ENCODE data around the gene PRODH.
A peak's percentile ranks its signal among the peaks of the same experiment; 100 is the strongest.
"Not testable (repeated sequence)": the region's sequence is repeated elsewhere in the genome, so short reads cannot be mapped to it uniquely, and the experiment has no call there.

- peak; percentile 66 for TF ChIP-seq CTCF (IDR thresholded peaks at IDR 0.05)
- TF ChIP-seq GABPA (IDR thresholded peaks at IDR 0.05; ENCODE audit: low read depth); ZBTB33 (IDR thresholded peaks at IDR 0.05; ENCODE audit: borderline replicate concordance, low read depth); TAF1 (IDR thresholded peaks at IDR 0.05; ENCODE audit: borderline replicate concordance, low read depth, low read length): not testable (repeated sequence)
- TF ChIP-seq SMC3 (IDR thresholded peaks at IDR 0.05; ENCODE audit: low read depth, low read length): peak; percentile 78
Measured at GRCh38 chr22:18954303-18954989, 18.4 kb upstream of the PRODH start.
